ENCODE data around the gene SNUPN. TPM values are rescaled to one million over a fixed set of nuclear protein-coding genes. Genes with fewer than 3 reads are reported as not detected.
"Not testable (repeated sequence)": the region's sequence is repeated elsewhere in the genome, so short reads cannot be mapped to it uniquely, and the experiment has no call there.

SNUPN gene
- total RNA-seq, 2 donors from 2014 or later = 7.0 to 11.2 TPM

DNA sequence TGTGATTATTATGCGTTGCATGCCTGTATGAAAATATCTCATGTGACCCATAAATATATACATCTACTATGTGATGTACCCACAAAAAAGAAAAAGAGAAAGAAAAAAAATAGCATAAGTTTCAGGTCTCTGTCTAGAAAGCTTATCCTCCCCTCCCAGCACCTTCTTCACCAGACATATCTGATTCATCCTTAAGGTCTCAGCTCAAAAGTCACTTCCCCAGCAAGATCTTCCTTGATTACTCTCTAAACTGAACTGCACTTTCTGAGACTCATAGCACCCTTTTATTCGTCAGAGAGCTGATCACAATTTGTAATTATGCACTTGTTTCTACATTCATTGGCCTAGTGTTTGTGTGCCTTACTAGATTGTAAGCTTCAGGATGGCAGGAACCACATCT, 35.3 kb downstream of the SNUPN start:
- H3K27ac ChIP-seq = no peak overlapping the region
- WGBS, 2 donors = 87 to 89% methylated on average over 2 of the region's 2 CpGs
- H3K36me3 ChIP-seq (replicated peaks in 1 of 2; ENCODE audit: insufficient read depth in 1 of 2, low read depth in 2 of 2) = no peaks in the 10 kb centered on the region
- no peak for TF ChIP-seq POLR2A (IDR thresholded peaks at IDR 0.05)
- TF ChIP-seq, protein P1, sequence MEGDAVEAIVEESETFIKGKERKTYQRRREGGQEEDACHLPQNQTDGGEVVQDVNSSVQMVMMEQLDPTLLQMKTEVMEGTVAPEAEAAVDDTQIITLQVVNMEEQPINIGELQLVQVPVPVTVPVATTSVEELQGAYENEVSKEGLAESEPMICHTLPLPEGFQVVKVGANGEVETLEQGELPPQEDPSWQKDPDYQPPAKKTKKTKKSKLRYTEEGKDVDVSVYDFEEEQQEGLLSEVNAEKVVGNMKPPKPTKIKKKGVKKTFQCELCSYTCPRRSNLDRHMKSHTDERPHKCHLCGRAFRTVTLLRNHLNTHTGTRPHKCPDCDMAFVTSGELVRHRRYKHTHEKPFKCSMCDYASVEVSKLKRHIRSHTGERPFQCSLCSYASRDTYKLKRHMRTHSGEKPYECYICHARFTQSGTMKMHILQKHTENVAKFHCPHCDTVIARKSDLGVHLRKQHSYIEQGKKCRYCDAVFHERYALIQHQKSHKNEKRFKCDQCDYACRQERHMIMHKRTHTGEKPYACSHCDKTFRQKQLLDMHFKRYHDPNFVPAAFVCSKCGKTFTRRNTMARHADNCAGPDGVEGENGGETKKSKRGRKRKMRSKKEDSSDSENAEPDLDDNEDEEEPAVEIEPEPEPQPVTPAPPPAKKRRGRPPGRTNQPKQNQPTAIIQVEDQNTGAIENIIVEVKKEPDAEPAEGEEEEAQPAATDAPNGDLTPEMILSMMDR (IDR thresholded peaks at IDR 0.05) = no peak
- DNase-seq (no peak), ATAC-seq (no peak)
- no peak overlapping the region for H3K4me3 ChIP-seq
- no peaks in the 10 kb centered on the region for H3K9me3 ChIP-seq
- no peaks in the 10 kb centered on the region for H3K27me3 ChIP-seq
- intact Hi-C loops (cut with DNase I) = no loop called here
- no peaks in the 10 kb centered on the region for H3K4me1 ChIP-seq

DNA sequence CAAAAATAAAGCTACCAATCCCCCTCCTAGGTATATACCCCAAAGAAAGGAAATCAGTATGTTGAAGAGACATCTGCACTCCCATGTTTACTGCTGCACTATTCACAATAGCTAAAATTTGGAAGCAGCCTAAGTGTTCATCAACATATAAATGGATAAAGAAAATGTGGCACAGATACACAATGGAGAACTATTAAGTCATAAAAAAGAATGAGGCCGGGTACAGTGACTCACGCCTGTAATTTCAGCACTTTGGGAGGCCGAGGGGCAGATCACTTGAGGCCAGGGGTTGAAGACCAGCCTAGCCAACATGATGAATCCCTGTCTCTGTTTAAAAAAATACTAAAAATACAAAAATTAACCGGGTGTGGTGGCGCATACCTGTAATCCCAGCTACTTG, 36.5 kb downstream of the SNUPN start:
- no peaks in the 10 kb centered on the region for H3K4me1 ChIP-seq
- intact Hi-C loops (cut with DNase I) = no loop called here
- H3K4me3 ChIP-seq = no peak overlapping the region
- ATAC-seq (no peak), DNase-seq (no peak)
- TF ChIP-seq, protein P1 (IDR thresholded peaks at IDR 0.05) = no peak
- no peak for TF ChIP-seq POLR2A (IDR thresholded peaks at IDR 0.05)
- no peak overlapping the region for H3K27ac ChIP-seq
- WGBS, 2 donors = 98 to 99% methylated on average over 5 of the region's 5 CpGs
- H3K9me3 ChIP-seq = no peaks in the 10 kb centered on the region
- H3K27me3 ChIP-seq = no peaks in the 10 kb centered on the region
- no peaks in the 10 kb centered on the region for H3K36me3 ChIP-seq (replicated peaks in 1 of 2; ENCODE audit: insufficient read depth in 1 of 2, low read depth in 2 of 2)

DNA sequence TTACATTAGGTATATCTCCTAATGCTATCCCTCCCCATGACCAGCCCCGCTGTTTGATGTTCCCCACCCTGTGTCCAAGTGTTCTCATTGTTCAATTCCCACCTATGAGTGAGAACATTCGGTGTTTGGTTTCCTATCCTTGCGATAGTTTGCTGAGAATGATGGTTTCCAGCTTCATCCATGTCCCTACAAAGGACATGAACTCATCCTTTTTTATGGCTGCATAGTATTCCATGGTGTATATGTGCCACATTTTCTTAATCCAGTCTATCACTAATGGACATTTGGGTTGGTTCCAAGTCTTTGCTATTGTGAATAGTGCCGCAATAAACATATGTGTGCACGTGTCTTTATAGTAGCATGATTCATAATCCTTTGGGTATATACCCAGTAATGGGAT, 39.1 kb downstream of the SNUPN start:
- 97 to 100% methylated on average over 5 of the region's 5 CpGs for WGBS, 2 donors
- DNase-seq; H3K4me1 ChIP-seq; ATAC-seq; H3K36me3 ChIP-seq (replicated peaks in 1 of 2; ENCODE audit: insufficient read depth in 1 of 2, low read depth in 2 of 2); H3K27me3 ChIP-seq; intact Hi-C loops (cut with DNase I); H3K4me3 ChIP-seq; H3K27ac ChIP-seq; H3K9me3 ChIP-seq: not testable (repeated sequence)

DNA sequence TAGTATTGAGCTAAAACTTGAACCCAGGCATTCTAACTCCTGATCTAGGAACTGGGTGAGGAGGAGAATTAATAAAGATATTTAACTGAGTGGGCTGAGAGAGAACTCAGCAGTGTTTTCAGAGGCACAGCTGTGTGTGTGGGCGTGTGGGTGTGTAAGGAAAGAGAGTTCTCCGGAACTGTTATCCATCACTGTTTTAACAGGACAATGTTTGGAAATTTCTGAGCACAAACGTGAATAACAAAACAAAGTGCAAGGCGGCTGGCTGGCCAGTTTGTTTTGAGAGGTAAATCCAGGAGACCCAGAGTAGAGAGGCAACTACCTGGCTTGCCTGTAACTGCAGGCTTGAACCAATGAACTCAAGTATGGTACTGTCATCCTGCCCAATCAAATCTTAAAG, 41.4 kb downstream of the SNUPN start:
- DNase-seq (no peak), ATAC-seq (no peak)
- intact Hi-C loops (cut with DNase I) = no loop called here
- 40 to 48% methylated on average over 4 of the region's 4 CpGs for WGBS, 2 donors
- H3K27me3 ChIP-seq = no peaks in the 10 kb centered on the region
- H3K27ac ChIP-seq = no peak overlapping the region
- no peaks in the 10 kb centered on the region for H3K9me3 ChIP-seq
- TF ChIP-seq, protein P1 (IDR thresholded peaks at IDR 0.05) = no peak
- no peak for TF ChIP-seq POLR2A (IDR thresholded peaks at IDR 0.05)
- no peak overlapping the region for H3K4me3 ChIP-seq
- H3K4me1 ChIP-seq = no peaks in the 10 kb centered on the region
- H3K36me3 ChIP-seq (replicated peaks in 1 of 2; ENCODE audit: insufficient read depth in 1 of 2, low read depth in 2 of 2) = no peaks in the 10 kb centered on the region

DNA sequence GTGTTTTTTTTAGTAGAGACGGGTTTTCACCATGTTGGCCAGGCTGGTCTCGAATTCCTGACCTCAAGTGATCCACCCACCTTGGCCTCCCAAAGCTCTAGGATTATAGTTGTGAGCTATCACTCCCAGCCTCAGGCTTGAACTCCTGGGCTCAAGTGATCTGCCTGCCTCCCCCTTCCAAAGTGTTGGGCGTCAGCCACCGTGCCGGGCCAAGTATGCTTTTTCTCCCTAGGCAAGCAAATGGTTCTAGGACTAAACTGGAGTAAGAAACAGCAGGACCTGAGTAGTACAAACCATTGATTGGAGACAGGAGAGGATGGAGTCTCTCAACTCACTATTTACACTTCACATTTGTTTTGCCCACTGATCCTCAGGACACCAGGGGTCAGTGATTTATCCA, 41.8 kb downstream of the SNUPN start:
- TF ChIP-seq, protein P1 (IDR thresholded peaks at IDR 0.05) = no peak
- TF ChIP-seq POLR2A (IDR thresholded peaks at IDR 0.05) = no peak
- H3K4me1 ChIP-seq = no peaks in the 10 kb centered on the region
- no peak overlapping the region for H3K27ac ChIP-seq
- no peaks in the 10 kb centered on the region for H3K36me3 ChIP-seq (replicated peaks in 1 of 2; ENCODE audit: insufficient read depth in 1 of 2, low read depth in 2 of 2)
- no peaks in the 10 kb centered on the region for H3K27me3 ChIP-seq
- no peak overlapping the region for H3K4me3 ChIP-seq
- WGBS, 2 donors = 60 to 73% methylated on average over 1 to 5 of the region's 5 CpGs
- ATAC-seq = no peak
- H3K9me3 ChIP-seq = no peaks in the 10 kb centered on the region
- no peak for DNase-seq
- intact Hi-C loops (cut with DNase I) = no loop called here

DNA sequence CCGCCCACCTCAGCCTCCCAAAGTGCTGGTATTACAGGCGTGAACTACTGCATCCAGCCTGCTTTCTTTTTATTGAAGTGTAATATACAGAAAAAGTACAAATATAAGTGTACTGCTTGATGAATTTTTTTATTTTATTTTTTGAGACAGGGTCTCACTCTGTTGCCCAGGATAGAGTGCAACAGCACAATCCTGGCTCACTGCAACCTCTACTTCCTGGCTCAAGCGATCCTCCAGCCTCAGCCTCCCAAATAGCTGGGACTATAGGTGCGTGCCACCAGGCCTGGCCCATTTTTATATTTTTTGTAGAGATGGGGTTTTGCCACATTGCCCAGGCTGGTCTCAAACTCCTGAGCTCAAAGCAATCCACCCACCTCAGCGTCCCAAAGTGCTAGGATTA, 42.6 kb downstream of the SNUPN start:
- ATAC-seq; H3K36me3 ChIP-seq (replicated peaks in 1 of 2; ENCODE audit: insufficient read depth in 1 of 2, low read depth in 2 of 2); H3K27ac ChIP-seq; H3K27me3 ChIP-seq; H3K4me1 ChIP-seq; H3K4me3 ChIP-seq; intact Hi-C loops (cut with DNase I); H3K9me3 ChIP-seq; DNase-seq: not testable (repeated sequence)
- 90 to 93% methylated on average over 5 of the region's 5 CpGs for WGBS, 2 donors

Measured in body of pancreas (tissue), 4 donors.